GM13977 (cell line): Measurements from ENCODE around the gene TCF15.

Experiments used
- DNase-seq: peaks from one replicate; pipeline ENCODE4 v3.0.0; 2012; ENCODE audit warnings: low spot score
- CTCF ChIP-seq: IDR thresholded peaks from 2 replicates; pipeline ENCODE4 v1.5.1; 2012; ENCODE audit warnings: mild to moderate bottlenecking, control low read depth; ENCODE audit not compliant: insufficient read depth; ENCODE audit errors: extremely low read depth, missing control alignments
- in situ Hi-C: fragments of 300-500 bp; cut with MboI; formaldehyde crosslinking; loops from one replicate; pipeline ENCODE4 v1.12.0; 2022; ENCODE audit warnings: low sequenced_read_pairs, low pct_unique_long_range_greater_than_20kb, mixed read lengths, inconsistent platforms; ENCODE audit not compliant: unreplicated experiment

The TCF15 gene

GRCh38 chr20:602111-602970, 7.8 kb downstream of the TCF15 start:
- in situ Hi-C loops, result no loop called here
- DNase-seq, result no peak
- no peak for TF ChIP-seq CTCF

- in situ Hi-C loops, result no loop called here
Measured at GRCh38 chr20:600736-601135, 9.4 kb downstream of the TCF15 start.

GRCh38 chr20:600141-600540, 10.0 kb downstream of the TCF15 start:
- TF ChIP-seq CTCF, result no peak
- in situ Hi-C loops, result no loop called here
- DNase-seq, result no peak

More at GRCh38 chr20:600736-601135, 9.4 kb downstream of the TCF15 start:
- no peak for DNase-seq
- no peak for TF ChIP-seq CTCF

- TF ChIP-seq CTCF, result no peak
- in situ Hi-C loops, result no loop called here
Measured at GRCh38 chr20:598133-598850, 11.8 kb downstream of the TCF15 start.

GRCh38 chr20:597560-597959, 12.5 kb downstream of the TCF15 start:
- TF ChIP-seq CTCF, result no peak
- in situ Hi-C loops, result no loop called here
- DNase-seq, result no peak

More at GRCh38 chr20:598133-598850, 11.8 kb downstream of the TCF15 start:
- DNase-seq, result no peak

GRCh38 chr20:595330-596308, 14.5 kb downstream of the TCF15 start:
- peak; percentile 9 for DNase-seq
- TF ChIP-seq CTCF, result no peak
- in situ Hi-C loops, result no loop called here
